GM12801 (cell line): Measurements from ENCODE around the gene YARS2.

Experiments used
- CTCF ChIP-seq: IDR thresholded peaks from one replicate; pipeline ENCODE4 v1.5.1; 2011; ENCODE audit warnings: control low read depth; ENCODE audit not compliant: insufficient read length; ENCODE audit errors: extremely low read depth

YARS2 gene

GRCh38 chr12:32768518-32768917 is 12.8 kb upstream of the YARS2 start:
- no peak for TF ChIP-seq CTCF

GRCh38 chr12:32765906-32766305 is 10.2 kb upstream of the YARS2 start:
- TF ChIP-seq CTCF = no peak

- no peak for TF ChIP-seq CTCF
Measured at GRCh38 chr12:32761716-32762115, 6.0 kb upstream of the YARS2 start.

GRCh38 chr12:32757157-32757556 is 1.5 kb upstream of the YARS2 start:
- no peak for TF ChIP-seq CTCF

- TF ChIP-seq CTCF = no peak
Measured at GRCh38 chr12:32756476-32757066, 874 bp upstream of the YARS2 start.

GRCh38 chr12:32755051-32755653 is 545 bp downstream of the YARS2 start:
- TF ChIP-seq CTCF = no peak

- TF ChIP-seq CTCF = no peak
Measured at GRCh38 chr12:32754111-32754510, 1.6 kb downstream of the YARS2 start.

- TF ChIP-seq CTCF = no peak
Measured at GRCh38 chr12:32753605-32754004, 2.1 kb downstream of the YARS2 start.
